T-helper 1 cell (primary cell): ENCODE results near the gene VWCE.

Experiments
- DNase-seq, 5 donors: peaks; one replicate each; pipeline ENCODE4 v3.0.0-alpha.2; 2012 to 2020
- total RNA-seq, 4 donors: gene quantifications; one replicate each; lab custom pipeline; 2026; lab: John Stamatoyannopoulos, UW

The VWCE gene
- 0.15 to 0.95 (median 0.38) reads per million in 4 donors for total RNA-seq

DNA sequence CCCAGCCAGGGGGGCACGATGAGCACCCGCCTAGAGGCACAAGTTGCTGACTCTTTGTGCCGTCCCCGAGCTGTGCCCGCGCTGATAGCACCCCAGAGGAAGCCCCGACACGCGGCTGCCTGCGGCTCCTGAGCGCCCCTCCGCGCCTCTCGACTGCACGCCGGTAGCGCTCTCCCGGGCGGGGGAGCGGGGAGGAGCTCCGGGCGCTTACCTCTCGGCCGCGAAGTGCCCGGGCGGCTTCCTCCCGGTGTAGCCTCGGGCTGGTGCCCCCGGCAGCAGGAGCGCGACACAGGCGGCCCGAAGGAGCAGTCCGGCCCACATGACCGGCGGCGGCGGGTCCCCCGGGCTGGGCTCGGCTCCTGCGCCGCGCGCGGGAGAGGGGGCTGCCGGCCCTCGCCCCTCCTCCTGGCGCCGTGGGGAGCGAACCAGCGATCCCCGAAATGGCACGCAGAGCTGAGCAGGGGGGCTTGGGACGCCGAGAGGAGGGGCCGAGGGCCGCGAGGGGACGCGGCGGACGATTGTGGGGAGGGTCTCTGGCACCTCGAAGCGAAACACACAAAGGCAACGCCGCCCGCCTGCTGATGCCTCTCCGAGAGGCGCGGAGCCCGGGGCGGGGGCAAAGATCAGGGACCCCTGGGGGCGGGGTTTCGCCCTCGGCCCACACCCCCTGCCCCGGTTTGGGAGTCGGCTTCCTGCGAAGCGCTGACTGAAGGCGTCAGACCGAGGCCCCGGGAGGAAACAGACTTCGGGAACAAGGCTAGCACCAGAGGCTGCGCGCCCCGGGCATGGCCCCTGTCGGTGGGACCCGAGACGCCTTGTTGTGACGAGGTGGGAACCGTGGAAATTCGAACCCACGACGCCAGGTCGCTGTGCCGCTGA, at the start of gene VWCE:
Gene VWCE, minus strand, starts transcription at position 600 of the 879 bp plus-strand sequence. Its CDS starts 279 bp downstream, at position 321.
- peak in 3 of 5 donors; percentile 37 to 80 (median 49) for DNase-seq

DNA sequence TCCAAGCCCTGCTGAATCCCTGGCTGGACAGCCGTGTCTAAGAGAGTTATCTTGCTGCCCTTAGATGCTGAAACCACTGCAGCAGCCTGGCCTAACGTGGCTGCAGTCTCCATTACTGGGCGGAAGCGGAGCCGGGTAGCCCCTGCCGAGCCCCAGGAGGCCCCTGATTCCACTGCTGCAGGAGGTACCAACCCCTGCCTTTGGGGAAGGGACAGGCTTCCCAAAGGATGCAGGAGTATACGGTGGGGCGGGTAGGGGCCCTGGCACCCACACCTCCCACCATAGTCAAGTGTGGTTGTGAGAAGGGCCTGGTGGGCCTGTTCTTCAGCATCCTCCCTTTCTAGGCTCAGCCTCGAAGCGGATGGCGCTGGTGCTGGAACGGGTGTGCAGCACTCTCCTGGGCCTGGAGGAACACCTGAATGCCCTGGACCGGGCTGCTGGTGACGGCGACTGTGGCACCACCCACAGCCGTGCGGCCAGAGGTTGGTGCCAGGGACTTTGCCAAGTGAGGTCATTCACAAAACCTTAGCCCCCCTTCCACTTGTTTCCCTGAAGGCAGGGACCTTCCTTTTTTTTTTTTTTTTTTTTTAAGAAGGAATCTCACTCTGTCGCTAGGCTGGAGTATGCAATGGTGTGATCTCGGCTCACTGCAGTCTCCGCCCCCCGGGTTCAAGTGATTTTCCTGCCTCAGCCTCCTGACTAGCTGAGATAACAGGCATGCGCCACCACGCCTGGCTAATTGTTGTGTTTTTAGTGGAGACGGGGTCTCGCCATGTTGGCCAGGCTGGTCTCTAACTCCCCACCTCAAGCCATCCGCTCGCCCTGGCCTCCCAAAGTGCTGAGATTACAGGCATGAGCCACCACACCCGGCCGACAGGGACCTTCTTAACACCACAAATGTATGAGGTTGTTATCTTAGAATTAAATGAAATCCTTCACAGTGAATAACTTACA, 49.0 kb upstream of the VWCE start:
- DNase-seq: no peak

DNA sequence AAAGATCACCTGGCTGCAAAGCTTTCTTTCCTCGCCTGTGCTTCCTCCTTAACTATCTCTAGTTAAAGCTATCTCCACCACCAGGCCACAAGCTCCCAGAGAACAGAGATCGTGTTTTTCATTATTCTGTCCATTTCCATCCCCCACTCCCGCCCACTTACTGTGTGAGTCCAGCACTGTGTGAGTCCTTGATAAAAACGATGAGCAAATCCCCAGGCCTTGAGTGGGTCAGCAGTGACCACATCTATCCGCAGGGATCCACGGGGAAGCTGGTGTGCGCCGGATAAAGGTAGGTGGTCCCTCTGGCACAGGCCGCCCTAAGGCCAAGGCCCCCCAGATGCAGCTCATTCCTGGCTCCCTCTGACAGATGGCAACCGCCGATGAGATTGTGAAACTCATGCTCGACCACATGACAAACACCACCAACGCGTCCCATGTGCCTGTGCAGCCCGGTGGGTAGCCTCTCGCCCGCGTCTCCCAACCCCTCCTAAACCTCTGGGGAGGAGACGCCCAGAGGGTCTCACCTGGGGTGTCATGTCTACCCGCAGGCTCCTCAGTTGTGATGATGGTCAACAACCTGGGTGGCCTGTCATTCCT, 47.2 kb upstream of the VWCE start:
- DNase-seq: no peak

GRCh38 chr11:61341706-61342105, 46.6 kb upstream of the VWCE start:
- no peak for DNase-seq

GRCh38 chr11:61340979-61341378, 45.9 kb upstream of the VWCE start:
- DNase-seq: no peak

GRCh38 chr11:61339490-61339878, 44.4 kb upstream of the VWCE start:
- no peak for DNase-seq

GRCh38 chr11:61338783-61339489, 43.8 kb upstream of the VWCE start:
- DNase-seq: no peak

- DNase-seq: no peak
Measured at GRCh38 chr11:61337706-61338470, 42.8 kb upstream of the VWCE start.

DNA sequence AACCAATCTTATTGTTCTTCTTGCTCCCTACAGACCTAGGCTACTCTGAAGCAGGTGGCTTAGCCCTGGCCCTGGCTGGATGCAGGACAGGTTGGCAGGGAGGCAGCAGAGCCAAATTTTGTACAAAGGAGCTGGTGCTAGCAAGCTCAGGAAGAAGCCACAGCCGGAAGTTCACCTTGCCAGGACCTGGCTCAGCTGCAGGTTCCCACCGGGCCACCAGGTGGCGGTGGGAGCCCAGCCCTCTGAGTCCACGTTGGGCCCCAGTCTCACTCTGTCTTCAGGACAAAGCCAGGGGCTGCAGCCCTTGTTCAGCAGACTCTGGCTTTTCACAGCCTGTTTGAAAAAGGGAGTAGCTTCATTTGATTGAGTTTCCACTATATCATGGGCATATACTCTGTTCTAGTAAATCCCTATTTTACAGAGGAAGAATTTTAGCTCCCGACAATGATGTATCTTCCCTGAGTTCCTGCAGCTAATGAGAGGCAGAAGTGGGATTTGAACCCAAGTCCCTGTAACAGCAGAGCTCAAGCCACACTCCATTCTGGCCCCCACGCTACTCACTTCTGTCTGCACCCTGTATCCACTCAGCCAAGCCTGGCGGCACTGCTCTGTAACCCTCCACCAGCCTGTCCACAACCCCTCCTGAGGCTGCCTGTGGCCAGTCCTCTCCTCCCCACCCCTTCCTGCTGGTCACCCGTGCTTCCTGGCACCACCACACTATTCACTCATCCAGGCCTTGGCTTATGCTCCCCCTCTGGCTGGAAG, 41.2 kb upstream of the VWCE start:
- peak; percentile 61 to 88 (median 75) for DNase-seq

- DNase-seq: no peak
Measured at GRCh38 chr11:61335355-61335710, 40.2 kb upstream of the VWCE start.

DNA sequence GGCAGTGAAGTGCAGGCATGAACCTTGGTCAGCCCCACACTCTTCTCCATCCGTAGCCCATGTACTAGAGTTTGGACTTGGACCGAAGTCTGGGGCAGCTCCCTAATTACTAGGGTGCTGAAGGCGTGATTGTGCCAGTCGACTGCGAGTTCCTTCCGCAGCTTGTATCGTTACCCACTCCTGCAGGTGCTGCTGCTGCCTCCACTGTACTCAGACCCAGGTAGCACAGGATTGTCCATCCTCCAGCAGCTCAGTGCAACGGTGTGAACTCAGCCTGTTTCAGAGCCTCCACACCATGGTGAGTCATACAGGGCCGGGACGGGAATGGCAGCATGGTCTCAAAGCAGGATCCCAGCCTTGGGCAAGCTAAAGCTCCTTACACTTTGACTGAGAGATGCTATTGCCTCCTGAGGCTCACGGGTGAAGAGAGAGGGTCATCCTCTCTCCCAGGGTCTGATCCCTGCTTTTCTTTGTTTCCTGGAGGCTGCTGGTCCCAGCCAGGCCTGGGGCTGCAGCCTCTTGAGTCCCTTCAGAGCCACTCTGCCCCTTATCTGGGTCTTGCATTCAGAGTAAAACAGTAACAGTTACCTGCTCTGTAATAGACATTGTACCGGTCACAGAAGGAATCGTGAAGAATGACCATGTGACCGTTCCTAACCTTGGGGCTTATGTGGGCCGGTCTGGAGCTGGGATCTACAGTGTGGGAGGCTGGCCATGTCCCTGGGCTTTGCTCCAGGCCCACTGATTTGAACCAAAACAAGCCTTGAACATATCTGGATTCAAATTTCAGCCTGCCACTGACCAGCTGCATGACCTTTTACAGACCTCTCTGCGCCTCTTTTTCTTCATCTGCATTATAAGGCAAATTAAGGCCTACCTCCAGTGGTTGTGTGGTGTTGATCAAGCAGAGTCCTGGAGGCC, 39.6 kb upstream of the VWCE start:
- no peak for DNase-seq

- DNase-seq: no peak
Measured at GRCh38 chr11:61333550-61334433, 38.7 kb upstream of the VWCE start.

DNA sequence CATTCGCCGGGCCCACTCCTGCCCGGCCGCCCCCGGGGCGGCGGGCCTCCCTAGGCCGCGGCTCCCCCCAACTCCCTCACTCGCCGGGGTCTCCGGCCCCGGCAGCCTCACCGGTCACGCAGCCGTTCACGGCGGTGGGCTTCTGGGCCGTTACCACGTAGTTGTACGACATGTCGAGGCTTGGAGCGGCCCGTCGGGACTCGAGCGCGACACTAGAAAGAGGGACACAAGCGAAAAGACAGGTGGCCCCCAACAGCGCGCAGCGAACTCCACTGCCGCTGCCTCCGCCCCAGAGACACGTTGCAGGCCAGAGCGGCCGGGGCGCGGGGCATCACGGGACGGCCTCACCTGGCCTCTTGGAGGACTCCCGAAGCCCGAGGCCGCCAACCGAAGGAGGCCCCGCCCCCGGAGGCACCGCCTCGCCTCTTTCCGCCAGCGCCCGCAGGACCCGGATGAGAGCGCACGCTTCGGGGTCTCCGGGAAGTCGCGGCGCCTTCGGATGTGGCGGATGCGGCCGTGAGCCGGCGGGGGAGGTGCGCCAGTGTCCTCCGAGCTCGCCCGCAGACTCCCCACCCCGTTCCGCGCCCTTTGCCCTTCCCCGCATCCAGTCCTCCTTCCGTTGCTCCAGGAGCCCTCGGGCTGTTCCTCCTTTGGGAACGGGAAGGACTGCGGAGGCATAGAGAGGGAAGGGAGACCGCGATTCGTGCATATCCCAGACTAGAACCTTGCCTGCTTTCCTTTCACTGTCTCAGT, 37.9 kb upstream of the VWCE start, which contains the start of the genes DDB1 and TKFC:
Gene DDB1, minus strand, starts transcription at position 309 of the 753 bp plus-strand sequence. Its CDS starts 137 bp downstream, at position 172.
Gene TKFC, plus strand, starts transcription at position 432 of the 753 bp plus-strand sequence. CDS start 1,501 bp downstream, outside the sequence.
- peak; percentile 93 to 97 (median 94) for DNase-seq

- DNase-seq: no peak
Measured at GRCh38 chr11:61332281-61332796, 37.2 kb upstream of the VWCE start.

DNA sequence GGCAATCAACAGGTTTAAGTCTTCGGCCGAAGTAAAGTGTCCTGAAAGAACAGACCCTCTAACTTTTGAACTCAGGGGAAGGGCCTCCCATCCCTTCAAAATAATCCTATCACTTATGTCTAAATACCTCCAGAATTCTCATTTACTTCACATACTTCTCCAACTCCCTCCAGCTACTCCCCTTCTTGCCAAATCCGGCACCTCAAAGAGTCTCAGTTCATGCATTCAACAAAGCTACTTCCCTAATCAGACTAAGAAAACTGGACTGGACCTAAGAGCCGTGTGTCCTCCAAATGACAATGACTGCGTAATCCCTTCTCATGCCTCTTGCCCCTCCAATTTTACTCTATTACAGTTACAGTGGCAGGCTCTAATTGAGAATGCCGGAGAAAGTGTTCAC, 36.5 kb upstream of the VWCE start:
- DNase-seq: no peak

DNA sequence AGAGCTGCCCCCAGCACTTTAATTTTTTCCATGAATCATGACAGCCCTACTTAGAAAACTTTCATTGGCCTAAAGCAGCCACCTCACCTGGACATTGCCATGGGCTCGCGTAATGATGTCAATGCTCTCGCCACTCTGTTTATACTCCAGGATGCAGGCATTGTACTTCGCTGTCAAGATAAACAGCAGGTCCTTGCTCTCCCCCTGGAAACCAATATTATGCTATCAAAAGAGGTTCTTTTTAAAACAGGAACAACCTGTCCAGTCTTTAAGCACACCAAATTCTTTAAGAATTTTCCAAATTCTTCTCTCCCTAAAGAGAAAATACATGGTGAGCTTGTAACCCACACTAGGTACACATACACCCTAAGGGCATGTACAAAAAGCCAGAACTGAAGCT, 34.8 kb upstream of the VWCE start:
- no peak for DNase-seq

GRCh38 chr11:61328351-61328750, 33.2 kb upstream of the VWCE start:
- no peak for DNase-seq
